Testis (tissue), 2 donors: ENCODE results near the gene NPPB.

Source experiments
- CTCF ChIP-seq, 3 experiments: fragments of 450-650 bp in 2 of 3; fragments of 200-600 bp in 1 of 3; sonication (generic) in 1 of 3; IDR thresholded peaks; one replicate each; pipeline ENCODE4 v1.5.1; 2016 to 2019; ENCODE audit warnings: antibody characterized with exemption in 3 of 3, mild to moderate bottlenecking in 2 of 3, moderate library complexity in 1 of 3
- POLR2A ChIP-seq: fragments of 450-650 bp; IDR thresholded peaks from one replicate; pipeline ENCODE4 v1.6.1; 2017; ENCODE audit warnings: antibody characterized with exemption, mild to moderate bottlenecking, moderate library complexity

- no peak for TF ChIP-seq POLR2A
- TF ChIP-seq CTCF (IDR thresholded peaks at IDR 0.05), result no peak
Measured at GRCh38 chr1:11898831-11899467, 40.2 kb upstream of the NPPB start.
